Measurements from ENCODE around the gene HPCAL1. TPM values are rescaled to one million over a fixed set of nuclear protein-coding genes. Genes with fewer than 3 reads are reported as not detected.

Gene HPCAL1
- total and polyA plus RNA-seq, 2 donors (not counting 1 experiment from before 2014, with no cell fraction given), result 60.3 to 65.1 TPM

DNA sequence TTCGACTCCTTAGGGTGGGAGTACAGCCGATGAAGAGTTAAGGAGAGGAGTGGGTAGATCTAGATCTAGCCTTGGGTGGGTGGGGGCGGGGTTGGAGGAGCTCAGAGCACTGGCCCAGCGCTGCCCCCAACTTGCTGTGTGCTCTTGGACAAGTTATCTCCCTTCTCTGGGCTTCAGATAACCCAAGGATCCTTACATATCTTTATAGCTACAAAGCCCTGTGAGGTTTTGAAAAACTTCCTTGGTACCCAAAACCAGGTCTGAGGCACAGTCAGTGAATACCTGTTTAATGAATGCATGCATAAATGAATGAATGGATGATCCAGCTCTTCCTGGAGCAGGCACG, 146.8 kb downstream of the HPCAL1 start:
- H3K27ac Mint-ChIP-seq, result peak overlapping the region; percentile 85
- TF ChIP-seq, protein P1, sequence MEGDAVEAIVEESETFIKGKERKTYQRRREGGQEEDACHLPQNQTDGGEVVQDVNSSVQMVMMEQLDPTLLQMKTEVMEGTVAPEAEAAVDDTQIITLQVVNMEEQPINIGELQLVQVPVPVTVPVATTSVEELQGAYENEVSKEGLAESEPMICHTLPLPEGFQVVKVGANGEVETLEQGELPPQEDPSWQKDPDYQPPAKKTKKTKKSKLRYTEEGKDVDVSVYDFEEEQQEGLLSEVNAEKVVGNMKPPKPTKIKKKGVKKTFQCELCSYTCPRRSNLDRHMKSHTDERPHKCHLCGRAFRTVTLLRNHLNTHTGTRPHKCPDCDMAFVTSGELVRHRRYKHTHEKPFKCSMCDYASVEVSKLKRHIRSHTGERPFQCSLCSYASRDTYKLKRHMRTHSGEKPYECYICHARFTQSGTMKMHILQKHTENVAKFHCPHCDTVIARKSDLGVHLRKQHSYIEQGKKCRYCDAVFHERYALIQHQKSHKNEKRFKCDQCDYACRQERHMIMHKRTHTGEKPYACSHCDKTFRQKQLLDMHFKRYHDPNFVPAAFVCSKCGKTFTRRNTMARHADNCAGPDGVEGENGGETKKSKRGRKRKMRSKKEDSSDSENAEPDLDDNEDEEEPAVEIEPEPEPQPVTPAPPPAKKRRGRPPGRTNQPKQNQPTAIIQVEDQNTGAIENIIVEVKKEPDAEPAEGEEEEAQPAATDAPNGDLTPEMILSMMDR (IDR thresholded peaks at IDR 0.05), result no peak
- no peak for TF ChIP-seq EZH2 (IDR thresholded peaks at IDR 0.05; ENCODE audit: borderline replicate concordance, insufficient read depth, low read depth, low read length, poor library complexity, severe bottlenecking)
- H3K9me3 ChIP-seq (ENCODE audit: control extremely low read depth in 1 of 3, control insufficient read depth in 2 of 3, insufficient read depth in 1 of 3, low read length in 2 of 3), result peaks cover 0 to 5% (median 0%) of the 10 kb centered on the region in 3 donors
- WGBS (ENCODE audit: insufficient coverage), result 94% methylated on average over 2 of the region's 5 CpGs
- H3K79me2 ChIP-seq (ENCODE audit: control insufficient read depth, insufficient read depth, low read length), result peaks cover 32% of the 10 kb centered on the region
- peak overlapping the region; percentile 86 for H3K4me2 ChIP-seq (replicated peaks; ENCODE audit: low read depth, low read length, poor library complexity, severe bottlenecking)
- peaks cover 39 to 45% of the 10 kb centered on the region in 2 donors for H3K4me1 ChIP-seq (ENCODE audit: control insufficient read depth in 2 of 2, insufficient read depth in 2 of 2, low read length in 2 of 2)
- ChIA-PET POLR2A (interaction anchor here (0.7 kb wide), 2 partner anchors 41 to 149 kb away, joined by 5 read pairs; no protein-coding TSS in a partner anchor), CTCF (interaction anchor here (1.0 kb wide), 1 partner anchor 14 kb away, joined by 7 read pairs; no protein-coding TSS in a partner anchor)
- H3K27me3 ChIP-seq (replicated peaks in 1 of 4; ENCODE audit: control extremely low read depth in 1 of 4, control insufficient read depth in 3 of 4, insufficient read depth in 4 of 4, low read length in 3 of 4), result no peaks in the 10 kb centered on the region
- ATAC-seq (ENCODE audit: low read depth) (no peak), DNase-seq (peak; percentile 29)
- peak overlapping the region; percentile 61 for H3K9ac ChIP-seq (ENCODE audit: low read length)
- peaks cover 30% of the 10 kb centered on the region for H3K4me1 Mint-ChIP-seq
- intact Hi-C loops (cut with micrococcal nuclease), result loop anchor here (1.0 to 10.0 kb wide), 8 partner anchors 72 to 1305 kb away; partner anchors contain the start of genes ADAM17, CPSF3, GRHL1 and ITGB1BP1
- peak overlapping the region in 3 of 5 experiments; percentile 56 to 68 (median 62) for H3K4me3 ChIP-seq (ENCODE audit: control extremely low read depth in 1 of 5, extremely low read depth in 1 of 5, insufficient read depth in 1 of 5, low read depth in 2 of 5, low read length in 4 of 5)
- H3K27me3 Mint-ChIP-seq, result no peaks in the 10 kb centered on the region
- peak overlapping the region; percentile 64 for H3K4me3 Mint-ChIP-seq
- H3K27ac ChIP-seq (ENCODE audit: low read length in 2 of 2), result peak overlapping the region; percentile 94 to 97
- H4K20me1 ChIP-seq (ENCODE audit: control insufficient read depth, insufficient read depth, low read length, poor library complexity, severe bottlenecking), result peaks cover 31% of the 10 kb centered on the region
- H3K36me3 ChIP-seq (replicated peaks in 1 of 2; ENCODE audit: control extremely low read depth in 1 of 2, control insufficient read depth in 1 of 2, extremely low read depth in 1 of 2, insufficient read depth in 2 of 2, low read length in 1 of 2), result peaks cover under 1 to 5% of the 10 kb centered on the region in 2 experiments
- no peaks in the 10 kb centered on the region for H3K9me3 Mint-ChIP-seq (ENCODE audit: insufficient read depth)
- H2AFZ ChIP-seq (ENCODE audit: insufficient read depth, low read depth, low read length, poor library complexity, severe bottlenecking), result peak overlapping the region; percentile 79
